Measurements from ENCODE around the gene DYNC2LI1. TPM values are rescaled to one million over a fixed set of nuclear protein-coding genes. Genes with fewer than 3 reads are reported as not detected.

Gene DYNC2LI1
- total RNA-seq, 1 donor from 2014 or later: 20.0 TPM

GRCh38 chr2:43840965-43841364, 67.1 kb downstream of the DYNC2LI1 start:
- peaks cover 10% of the 10 kb centered on the region for H3K4me1 Mint-ChIP-seq
- no peaks in the 10 kb centered on the region for H3K9me3 Mint-ChIP-seq
- H3K27me3 Mint-ChIP-seq (ENCODE audit: low read depth): no peaks in the 10 kb centered on the region
- no peaks in the 10 kb centered on the region for H3K36me3 Mint-ChIP-seq (ENCODE audit: low read depth)
- DNase-seq (ENCODE audit: low read depth, low spot score): no peak
- no peak overlapping the region for H3K27ac Mint-ChIP-seq (ENCODE audit: unreplicated experiment)
- TF ChIP-seq, protein P1, sequence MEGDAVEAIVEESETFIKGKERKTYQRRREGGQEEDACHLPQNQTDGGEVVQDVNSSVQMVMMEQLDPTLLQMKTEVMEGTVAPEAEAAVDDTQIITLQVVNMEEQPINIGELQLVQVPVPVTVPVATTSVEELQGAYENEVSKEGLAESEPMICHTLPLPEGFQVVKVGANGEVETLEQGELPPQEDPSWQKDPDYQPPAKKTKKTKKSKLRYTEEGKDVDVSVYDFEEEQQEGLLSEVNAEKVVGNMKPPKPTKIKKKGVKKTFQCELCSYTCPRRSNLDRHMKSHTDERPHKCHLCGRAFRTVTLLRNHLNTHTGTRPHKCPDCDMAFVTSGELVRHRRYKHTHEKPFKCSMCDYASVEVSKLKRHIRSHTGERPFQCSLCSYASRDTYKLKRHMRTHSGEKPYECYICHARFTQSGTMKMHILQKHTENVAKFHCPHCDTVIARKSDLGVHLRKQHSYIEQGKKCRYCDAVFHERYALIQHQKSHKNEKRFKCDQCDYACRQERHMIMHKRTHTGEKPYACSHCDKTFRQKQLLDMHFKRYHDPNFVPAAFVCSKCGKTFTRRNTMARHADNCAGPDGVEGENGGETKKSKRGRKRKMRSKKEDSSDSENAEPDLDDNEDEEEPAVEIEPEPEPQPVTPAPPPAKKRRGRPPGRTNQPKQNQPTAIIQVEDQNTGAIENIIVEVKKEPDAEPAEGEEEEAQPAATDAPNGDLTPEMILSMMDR (conservative IDR thresholded peaks at IDR 0.05): no peak
- H3K4me3 Mint-ChIP-seq: no peak overlapping the region

GRCh38 chr2:43841949-43842865, 68.4 kb downstream of the DYNC2LI1 start:
- Mint-ChIP-seq H3K27me3 (ENCODE audit: low read depth) (no peaks in the 10 kb centered on the region), H3K4me3 (no peak overlapping the region), H3K27ac (ENCODE audit: unreplicated experiment) (no peak overlapping the region), H3K36me3 (ENCODE audit: low read depth) (no peaks in the 10 kb centered on the region), H3K4me1 (peaks cover 10% of the 10 kb centered on the region), H3K9me3 (no peaks in the 10 kb centered on the region)
- TF ChIP-seq, protein P1 (conservative IDR thresholded peaks at IDR 0.05): no peak
- DNase-seq (ENCODE audit: low read depth, low spot score): no peak

DNA sequence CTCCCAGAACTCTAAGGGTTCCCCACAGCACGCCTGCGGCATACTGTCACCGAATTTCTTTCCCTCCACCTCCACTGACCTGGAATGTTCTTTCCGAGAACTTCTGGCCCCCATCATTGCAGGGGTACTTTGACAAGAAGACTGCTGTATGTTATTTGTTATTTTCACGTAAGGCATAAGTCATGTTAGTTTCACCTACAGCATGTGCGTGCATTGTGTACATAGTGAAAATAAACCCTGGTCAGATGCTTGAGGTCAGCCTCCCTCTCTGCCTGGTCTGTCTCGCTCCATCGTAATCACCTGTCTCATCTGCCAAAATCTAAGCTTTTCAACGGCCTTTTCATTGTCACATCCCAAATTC, 69.0 kb downstream of the DYNC2LI1 start:
- Mint-ChIP-seq H3K9me3 (no peaks in the 10 kb centered on the region), H3K4me3 (no peak overlapping the region), H3K27ac (ENCODE audit: unreplicated experiment) (no peak overlapping the region), H3K4me1 (peaks cover 10% of the 10 kb centered on the region), H3K36me3 (ENCODE audit: low read depth) (no peaks in the 10 kb centered on the region), H3K27me3 (ENCODE audit: low read depth) (no peaks in the 10 kb centered on the region)
- TF ChIP-seq, protein P1 (conservative IDR thresholded peaks at IDR 0.05): no peak
- no peak for DNase-seq (ENCODE audit: low read depth, low spot score)

GRCh38 chr2:43845181-43845580, 71.3 kb downstream of the DYNC2LI1 start:
- H3K27ac Mint-ChIP-seq (ENCODE audit: unreplicated experiment): no peak overlapping the region
- TF ChIP-seq, protein P1 (conservative IDR thresholded peaks at IDR 0.05): no peak
- no peaks in the 10 kb centered on the region for H3K9me3 Mint-ChIP-seq
- no peaks in the 10 kb centered on the region for H3K36me3 Mint-ChIP-seq (ENCODE audit: low read depth)
- no peak for DNase-seq (ENCODE audit: low read depth, low spot score)
- H3K4me1 Mint-ChIP-seq: peaks cover 3% of the 10 kb centered on the region
- H3K27me3 Mint-ChIP-seq (ENCODE audit: low read depth): no peaks in the 10 kb centered on the region
- no peak overlapping the region for H3K4me3 Mint-ChIP-seq

GRCh38 chr2:43846140-43846793, 72.4 kb downstream of the DYNC2LI1 start:
- H3K4me3 Mint-ChIP-seq: no peak overlapping the region
- H3K9me3 Mint-ChIP-seq: no peaks in the 10 kb centered on the region
- H3K27ac Mint-ChIP-seq (ENCODE audit: unreplicated experiment): no peak overlapping the region
- no peaks in the 10 kb centered on the region for H3K4me1 Mint-ChIP-seq
- H3K36me3 Mint-ChIP-seq (ENCODE audit: low read depth): no peaks in the 10 kb centered on the region
- H3K27me3 Mint-ChIP-seq (ENCODE audit: low read depth): no peaks in the 10 kb centered on the region
- no peak for DNase-seq (ENCODE audit: low read depth, low spot score)
- TF ChIP-seq, protein P1 (conservative IDR thresholded peaks at IDR 0.05): no peak

Measured in neural crest cell (in vitro differentiated cells).